Measurements from ENCODE around the gene PARD3B.

PARD3B gene

DNA sequence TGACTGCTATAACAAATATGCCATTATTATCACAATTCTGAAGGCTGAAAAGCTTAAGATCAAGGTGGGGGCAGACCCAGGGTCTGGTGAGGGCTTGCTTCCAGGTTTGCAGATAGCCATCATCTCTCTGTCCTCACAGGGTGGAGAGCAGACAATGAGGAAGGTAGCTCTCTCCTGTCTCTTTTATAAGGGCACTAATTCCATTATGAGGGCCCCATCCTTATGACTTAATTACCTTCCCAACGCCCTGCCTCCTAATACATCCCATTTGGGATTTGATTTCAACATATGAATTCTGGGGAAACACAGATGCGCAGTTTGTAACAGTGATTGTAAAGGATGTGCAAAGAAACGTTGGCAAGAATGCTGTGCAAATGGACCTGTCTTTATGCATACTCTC lies 44.8 kb downstream of the PARD3B start:
- DNase-seq (ENCODE audit: low read depth in 2 of 2) = no peak

DNA sequence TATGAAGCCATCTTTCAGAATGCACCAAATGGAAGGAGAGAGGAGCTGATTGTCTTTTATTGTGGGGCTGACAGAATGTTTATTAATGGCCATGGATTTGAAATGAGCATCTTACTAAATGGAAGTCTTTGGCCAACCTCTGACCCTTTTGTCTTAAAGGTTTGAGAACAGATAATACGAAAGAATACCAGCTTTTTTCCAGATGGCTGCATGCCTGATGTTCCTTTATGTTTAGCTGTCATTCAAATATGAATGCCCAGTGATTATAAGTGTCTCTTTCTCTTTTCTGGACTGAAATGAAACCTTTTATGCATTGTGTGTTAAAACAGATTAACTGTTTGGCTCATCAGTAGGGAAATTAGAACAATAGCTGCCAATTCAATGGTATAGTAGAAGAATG lies 46.0 kb downstream of the PARD3B start:
- no peak for DNase-seq (ENCODE audit: low read depth in 2 of 2)

- no peak for DNase-seq (ENCODE audit: low read depth in 2 of 2)
Measured at GRCh38 chr2:204604061-204604460, 58.8 kb downstream of the PARD3B start.

- DNase-seq (ENCODE audit: low read depth in 2 of 2) = no peak
Measured at GRCh38 chr2:204608237-204608939, 63.1 kb downstream of the PARD3B start.

GRCh38 chr2:204611017-204611631 lies 65.8 kb downstream of the PARD3B start:
- no peak for DNase-seq (ENCODE audit: low read depth in 2 of 2)

- no peak for DNase-seq (ENCODE audit: low read depth in 2 of 2)
Measured at GRCh38 chr2:204611764-204612163, 66.5 kb downstream of the PARD3B start.

DNA sequence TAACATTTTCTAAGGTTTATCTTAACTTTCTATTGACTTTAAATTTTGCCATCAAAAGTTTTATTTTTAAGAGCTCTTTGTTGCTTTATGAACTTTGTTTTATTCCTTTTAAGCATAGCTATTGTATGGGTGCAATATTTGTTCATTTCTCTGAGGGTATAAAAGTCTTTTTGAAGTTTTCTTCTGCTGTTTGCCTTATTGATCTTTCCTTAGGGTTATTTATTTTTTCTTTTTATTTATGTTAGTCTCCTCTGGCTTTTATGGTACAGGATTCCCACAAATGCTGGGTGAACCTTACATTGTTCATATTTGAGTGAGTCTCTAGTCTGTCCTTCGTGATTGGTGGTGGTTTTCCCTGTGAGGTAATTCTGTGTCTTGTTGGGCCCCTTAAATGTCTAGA lies 68.4 kb downstream of the PARD3B start:
- no peak for DNase-seq (ENCODE audit: low read depth in 2 of 2)

- DNase-seq (ENCODE audit: low read depth in 2 of 2) = no peak
Measured at GRCh38 chr2:204615456-204615855, 70.2 kb downstream of the PARD3B start.

DNA sequence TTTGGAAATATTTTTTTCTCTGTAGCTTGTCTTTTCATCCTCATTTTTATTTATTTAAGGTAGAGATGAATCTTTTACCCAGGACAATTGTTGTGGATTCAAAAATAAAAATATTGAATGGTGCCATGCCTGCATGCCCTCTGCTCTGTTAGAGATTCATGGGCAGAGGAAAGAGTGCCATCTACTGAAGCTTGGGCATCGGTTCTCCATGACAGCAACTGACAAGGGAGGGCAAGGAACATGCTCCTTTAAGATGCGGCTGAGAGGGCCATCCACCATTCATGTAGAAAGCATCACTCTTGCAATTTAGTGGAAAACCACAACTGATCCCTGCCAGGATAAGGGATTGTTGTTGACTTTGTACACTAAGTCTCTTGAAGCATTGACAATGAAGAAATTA lies 79.9 kb downstream of the PARD3B start:
- no peak for DNase-seq (ENCODE audit: low read depth in 2 of 2)

- DNase-seq (ENCODE audit: low read depth in 2 of 2) = no peak
Measured at GRCh38 chr2:204628926-204629712, 83.8 kb downstream of the PARD3B start.

DNA sequence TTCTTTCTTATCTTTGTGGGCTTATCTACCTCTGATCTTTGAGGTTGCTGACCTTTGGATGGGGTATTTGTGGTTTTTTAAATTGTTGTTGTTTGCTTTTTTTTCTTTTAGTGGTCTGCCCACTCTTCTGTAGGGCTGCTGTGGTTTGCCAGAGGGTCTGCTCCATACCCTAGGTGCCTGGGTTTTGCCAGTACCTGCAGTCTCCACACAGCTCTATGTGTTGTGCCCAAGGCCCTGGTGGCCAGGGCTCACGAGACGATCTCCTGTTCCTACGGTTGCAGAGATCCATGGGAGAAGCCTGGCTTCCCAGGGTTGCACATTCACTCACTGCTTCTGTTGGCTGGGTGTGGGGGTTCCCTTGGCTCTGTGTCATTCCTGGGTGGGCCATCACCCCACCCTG lies 87.1 kb downstream of the PARD3B start:
- no peak for DNase-seq (ENCODE audit: low read depth in 2 of 2)

DNA sequence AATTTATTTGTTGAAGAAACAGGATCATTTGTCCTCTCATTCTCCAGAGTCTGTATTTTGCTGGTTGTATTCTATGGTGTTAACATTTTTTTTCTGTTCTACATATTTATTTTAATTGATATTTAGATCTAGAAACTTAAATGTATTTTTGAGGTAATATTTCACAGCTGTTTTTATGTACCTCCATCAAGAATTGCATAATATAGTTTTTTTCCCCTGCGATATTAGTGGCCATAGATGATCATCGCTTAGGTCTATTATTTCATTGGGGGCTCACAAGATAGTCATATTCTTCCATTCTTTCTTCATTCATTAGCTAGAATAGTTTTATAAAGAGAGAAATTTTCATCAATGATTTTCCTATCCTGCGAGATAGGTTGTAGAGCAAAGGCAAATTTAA lies 89.3 kb downstream of the PARD3B start:
- DNase-seq (ENCODE audit: low read depth in 2 of 2) = no peak

DNA sequence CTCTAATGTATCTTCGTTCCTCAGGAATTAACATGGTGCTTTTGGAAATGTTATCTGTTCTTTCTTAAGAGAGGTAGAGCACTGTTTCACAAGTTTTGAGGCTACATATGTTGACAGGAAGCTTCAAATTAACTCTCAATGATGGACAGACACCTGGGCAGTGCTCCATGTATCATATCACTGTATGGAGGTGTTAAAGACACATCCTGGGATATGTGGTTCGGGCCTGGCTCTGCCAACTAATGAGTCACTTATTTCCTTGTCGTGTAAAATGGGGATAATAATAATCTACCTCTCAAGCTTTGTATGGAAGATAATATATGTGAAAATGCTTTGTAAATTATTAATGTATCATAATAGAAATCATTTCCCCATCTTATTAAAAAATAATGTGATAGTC lies 90.2 kb downstream of the PARD3B start:
- no peak for DNase-seq (ENCODE audit: low read depth in 2 of 2)

- DNase-seq (ENCODE audit: low read depth in 2 of 2) = no peak
Measured at GRCh38 chr2:204638471-204639194, 93.4 kb downstream of the PARD3B start.

GRCh38 chr2:204643326-204643725 lies 98.1 kb downstream of the PARD3B start:
- DNase-seq (ENCODE audit: low read depth in 2 of 2) = no peak

DNA sequence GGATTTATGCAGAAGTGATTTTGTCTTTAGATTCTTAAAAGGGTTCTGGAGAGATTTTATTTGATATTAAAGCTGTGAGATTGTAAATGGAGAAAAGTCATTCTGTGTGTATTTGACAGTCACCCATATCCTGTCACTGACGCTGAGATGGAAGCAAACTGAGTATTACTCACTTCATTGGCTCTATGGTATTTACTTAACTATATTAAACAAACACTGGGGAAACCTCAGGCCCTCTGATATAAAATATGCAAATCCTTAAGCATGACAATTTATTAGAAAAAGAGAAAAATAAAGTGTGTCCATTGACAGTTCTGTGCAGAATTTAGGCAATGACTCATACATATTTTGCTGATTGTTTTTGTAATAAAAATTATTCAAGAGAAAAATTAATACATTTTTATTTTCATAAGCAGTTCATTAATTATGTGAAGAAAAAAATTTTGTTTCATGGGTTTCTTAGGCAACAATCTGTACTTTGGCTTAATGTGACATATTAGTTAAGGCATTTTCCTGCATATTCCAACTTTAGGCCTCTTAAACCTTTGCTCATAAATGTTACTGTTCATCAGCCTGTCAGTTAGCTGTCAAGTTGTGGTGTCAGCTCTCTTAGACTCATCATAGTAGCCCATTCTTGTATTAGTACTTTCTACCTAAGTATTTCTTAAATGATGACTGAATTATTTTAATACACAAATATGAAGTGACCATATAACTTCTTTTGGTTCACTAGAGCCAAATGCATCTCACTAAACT lies 99.9 kb downstream of the PARD3B start:
- DNase-seq (ENCODE audit: low read depth in 2 of 2) = no peak

DNA sequence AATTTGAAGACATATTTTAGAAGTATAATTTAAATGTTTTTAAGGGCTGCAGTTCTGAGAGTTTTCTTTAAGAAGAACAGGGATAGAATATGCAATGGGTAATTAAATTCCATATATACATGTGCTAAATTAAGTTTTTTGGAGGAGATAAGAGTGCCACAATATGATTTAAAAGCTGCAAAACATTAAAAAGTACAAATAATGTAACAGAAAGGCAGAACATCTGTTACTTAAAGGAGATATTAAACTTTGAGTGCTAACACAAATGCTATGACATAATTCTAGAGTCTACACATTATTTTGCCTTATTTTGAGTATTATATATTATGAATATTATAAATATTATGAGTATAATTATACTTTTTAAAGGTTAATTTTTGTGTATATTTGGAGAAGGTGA lies 102.4 kb downstream of the PARD3B start:
- no peak for DNase-seq (ENCODE audit: low read depth in 2 of 2)

- DNase-seq (ENCODE audit: low read depth in 2 of 2) = no peak
Measured at GRCh38 chr2:204650611-204651010, 105.3 kb downstream of the PARD3B start.

- no peak for DNase-seq (ENCODE audit: low read depth in 2 of 2)
Measured at GRCh38 chr2:204652063-204652462, 106.8 kb downstream of the PARD3B start.

DNA sequence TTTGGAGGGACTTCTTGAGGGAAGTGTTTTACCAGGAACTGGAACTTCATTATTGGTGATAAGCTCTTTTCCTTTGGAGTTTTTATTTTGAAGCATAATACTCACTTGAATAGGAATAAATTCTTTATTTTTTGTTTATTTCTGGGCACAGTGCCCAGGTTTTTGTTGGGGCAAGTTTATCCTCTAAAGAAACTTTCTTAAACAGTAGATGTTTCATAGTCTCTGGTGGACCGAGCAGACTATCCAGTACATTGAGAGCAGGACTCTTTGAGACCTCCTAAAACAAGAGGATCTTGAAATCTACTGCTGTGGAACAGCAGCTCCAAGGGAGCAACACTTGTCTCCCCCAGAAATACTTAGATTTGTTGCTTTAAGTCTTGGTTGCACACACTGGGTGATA lies 109.4 kb downstream of the PARD3B start:
- no peak for DNase-seq (ENCODE audit: low read depth in 2 of 2)

- no peak for DNase-seq (ENCODE audit: low read depth in 2 of 2)
Measured at GRCh38 chr2:204655101-204655500, 109.8 kb downstream of the PARD3B start.

- no peak for DNase-seq (ENCODE audit: low read depth in 2 of 2)
Measured at GRCh38 chr2:204655626-204656025, 110.4 kb downstream of the PARD3B start.

Measured in stimulated activated CD4-positive, alpha-beta T cell treated with anti-CD3 and anti-CD28 coated beads, Interleukin-12 subunit alpha, Interleukin-12 subunit beta, amount 100 ng/mL, for 24 hours (primary cell).